ENCODE data around the gene RMRP. TPM values are rescaled to one million over a fixed set of nuclear protein-coding genes. Genes with fewer than 3 reads are reported as not detected.

The RMRP gene
- total RNA-seq, 2 donors from 2014 or later, result 431 TPM; not detected in 1

- H3K9me3 ChIP-seq, result no peaks in the 10 kb centered on the region
- no peak for DNase-seq (ENCODE audit: low spot score)
Measured at GRCh38 chr9:35608221-35608620, 49.6 kb downstream of the RMRP start.

More at GRCh38 chr9:35608221-35608620, 49.6 kb downstream of the RMRP start:
- peaks cover 27% of the 10 kb centered on the region for H3K36me3 ChIP-seq
- H3K27me3 ChIP-seq, result no peaks in the 10 kb centered on the region
- no peak overlapping the region for H3K27ac ChIP-seq
- no peak for TF ChIP-seq CTCF (IDR thresholded peaks at IDR 0.05)
- peaks cover 0 to 21% of the 10 kb centered on the region in 2 donors for H3K4me1 ChIP-seq
- no peak overlapping the region for H3K4me3 ChIP-seq

Small RNA genes within 50 kb of the gene (microRNA-seq; reads per million reads assigned to microRNA genes)
- 0.71 to 1.4 reads per million in 2 donors for gene MIR4667 (ENCODE audit: borderline number of aligned reads in 2 of 2, borderline replicate concordance in 1 of 2)

Other genes with a start within 250 kb of the RMRP start
- gene RUSC2, start 167.9 kb downstream of the RMRP start, total RNA-seq, result 10 to 100 TPM; 33.0 to 49.1 TPM
- 10 to 100 TPM; 16.5 to 28.0 TPM for gene TESK1, start 52.8 kb downstream of the RMRP start, total RNA-seq
- 1 to 10 TPM in 1 of 2 donors, under 1 TPM in 1; 0.79 to 1.3 TPM for gene CD72, start 39.6 kb downstream of the RMRP start, total RNA-seq
- under 1 TPM in 1 of 2 donors, not detected in 1; 0.55 TPM for gene SIT1, start 7.1 kb downstream of the RMRP start, total RNA-seq
- gene CCDC107, start 273 bp upstream of the RMRP start, total RNA-seq, result 10 to 100 TPM; 38.5 to 64.3 TPM
- gene ARHGEF39, start 7.2 kb upstream of the RMRP start, total RNA-seq, result under 1 TPM in 1 of 2 donors, not detected in 1; 0.44 TPM
- 1 to 10 TPM; 5.5 to 5.9 TPM for gene CA9, start 15.9 kb upstream of the RMRP start, total RNA-seq
- 100 to 1,000 TPM; 599 to 915 TPM for gene TPM2, start 31.9 kb upstream of the RMRP start, total RNA-seq
- 100 to 1,000 TPM; 273 to 370 TPM for gene TLN1, start 74.2 kb upstream of the RMRP start, total RNA-seq
- gene CREB3, start 74.6 kb upstream of the RMRP start, total RNA-seq, result 10 to 100 TPM; 34.6 to 48.5 TPM
- 10 to 100 TPM; 64.1 to 76.3 TPM for gene GBA2, start 91.2 kb upstream of the RMRP start, total RNA-seq
- 10 to 100 TPM; 21.3 to 25.7 TPM for gene RGP1, start 91.3 kb upstream of the RMRP start, total RNA-seq
- not detected for gene MSMP, start 96.3 kb upstream of the RMRP start, total RNA-seq
- gene NPR2, start 133.6 kb upstream of the RMRP start, total RNA-seq, result 10 to 100 TPM; 17.7 to 27.2 TPM
- gene SPAG8, start 154.2 kb upstream of the RMRP start, total RNA-seq, result 1 to 10 TPM; 1.6 to 4.1 TPM
- gene HINT2, start 157.0 kb upstream of the RMRP start, total RNA-seq, result 10 to 100 TPM; 31.3 to 35.0 TPM
- not detected for gene FAM221B, start 170.7 kb upstream of the RMRP start, total RNA-seq
- 10 to 100 TPM; 10.3 TPM for gene TMEM8B, start 171.2 kb upstream of the RMRP start, total RNA-seq
- gene OR13J1, start 212.4 kb upstream of the RMRP start, total RNA-seq, result not detected
- gene HRCT1, start 248.2 kb upstream of the RMRP start, total RNA-seq, result 10 to 100 TPM in 1 of 2 donors, 1 to 10 TPM in 1; 4.9 to 12.5 TPM

All from right atrium auricular region (tissue), 2 donors.